ENCODE measurements around the gene KYAT1. TPM values are rescaled to one million over a fixed set of nuclear protein-coding genes. Genes with fewer than 3 reads are reported as not detected.

KYAT1 gene
- total RNA-seq, 3 donors from 2014 or later: 1.9 to 6.4 (median 2.9) TPM

- no peak for TF ChIP-seq CTCF (IDR thresholded peaks at IDR 0.05)
- intact Hi-C loops (cut with DNase I, micrococcal nuclease): no loop called here
- ATAC-seq: peak; percentile 51
- Histone ChIP-seq H3K36me3 (ENCODE audit: low read depth) (no peaks in the 10 kb centered on the region), H3K4me3 (no peak overlapping the region), H3K4me1 (ENCODE audit: low read depth) (peaks cover 2% of the 10 kb centered on the region), H3K9me3 (no peaks in the 10 kb centered on the region)
- DNase-seq: peak in 1 of 3 donors; percentile 51
Observed at GRCh38 chr9:128921881-128922763, 40.4 kb upstream of the KYAT1 start.

DNA sequence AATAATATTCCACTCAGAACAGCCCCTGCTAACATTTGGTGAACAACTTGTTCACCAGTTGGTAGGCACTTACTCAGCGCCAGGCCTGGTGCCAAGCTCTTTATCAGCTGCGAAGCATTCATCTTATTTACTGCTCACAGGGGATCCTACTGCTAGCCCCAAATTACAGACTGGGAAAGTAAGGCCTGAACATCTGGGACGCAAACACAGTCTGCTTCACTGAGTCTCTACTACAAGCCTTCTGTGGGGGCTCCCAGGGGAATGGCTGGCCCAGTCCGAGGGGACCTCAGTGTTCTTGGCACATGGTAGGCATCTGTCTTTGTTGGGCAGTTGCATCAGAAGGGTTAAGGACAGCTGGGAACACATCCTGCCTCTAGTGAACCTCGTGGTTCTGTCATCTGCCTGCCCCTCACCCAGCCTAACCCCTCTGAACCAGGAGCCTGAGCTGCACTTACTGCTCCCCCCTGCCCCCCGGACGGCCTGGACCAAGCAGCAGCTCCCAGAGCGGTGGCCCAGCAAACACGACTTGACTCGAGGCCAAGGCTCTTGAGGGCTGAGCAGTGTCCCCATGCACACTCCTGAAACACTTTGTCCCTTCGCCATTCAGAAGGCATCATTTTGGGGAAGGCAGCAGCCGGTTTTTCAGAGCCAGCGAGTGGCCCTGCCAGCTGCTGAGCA lies 38.8 kb upstream of the KYAT1 start, which contains the start of gene PHYHD1:
Gene PHYHD1 (plus strand): TSS at position 602 of the 678 bp plus-strand sequence. CDS start 1,342 bp downstream, outside the sequence.
- peaks cover 11% of the 10 kb centered on the region for H3K4me1 ChIP-seq (ENCODE audit: low read depth)
- no peak for TF ChIP-seq CTCF (IDR thresholded peaks at IDR 0.05)
- H3K4me3 ChIP-seq: no peak within 1 kb of the TSS
- no peaks in the 10 kb centered on the region for H3K9me3 ChIP-seq
- ATAC-seq (no peak), DNase-seq (no peak)
- no peaks in the 10 kb centered on the region for H3K36me3 ChIP-seq (ENCODE audit: low read depth)
- intact Hi-C loops (cut with DNase I, micrococcal nuclease): no loop called here

- H3K9me3 ChIP-seq: no peaks in the 10 kb centered on the region
- ATAC-seq: no peak
- H3K4me3 ChIP-seq: no peak overlapping the region
- H3K36me3 ChIP-seq (ENCODE audit: low read depth): no peaks in the 10 kb centered on the region
- intact Hi-C loops (cut with DNase I, micrococcal nuclease): no loop called here
- peaks cover 11% of the 10 kb centered on the region for H3K4me1 ChIP-seq (ENCODE audit: low read depth)
- TF ChIP-seq CTCF (IDR thresholded peaks at IDR 0.05): no peak
- no peak for DNase-seq
Observed at GRCh38 chr9:128919402-128920089, 37.8 kb upstream of the KYAT1 start.

GRCh38 chr9:128918921-128919320 lies 37.2 kb upstream of the KYAT1 start:
- intact Hi-C loops (cut with DNase I, micrococcal nuclease): no loop called here
- no peak for TF ChIP-seq CTCF (IDR thresholded peaks at IDR 0.05)
- DNase-seq: no peak
- ATAC-seq: no peak
- H3K4me1 ChIP-seq (ENCODE audit: low read depth): peaks cover 11% of the 10 kb centered on the region
- H3K36me3 ChIP-seq (ENCODE audit: low read depth): no peaks in the 10 kb centered on the region
- no peaks in the 10 kb centered on the region for H3K9me3 ChIP-seq
- no peak overlapping the region for H3K4me3 ChIP-seq

- Histone ChIP-seq H3K36me3 (ENCODE audit: low read depth) (no peaks in the 10 kb centered on the region), H3K4me1 (ENCODE audit: low read depth) (peaks cover 14% of the 10 kb centered on the region), H3K9me3 (no peaks in the 10 kb centered on the region), H3K4me3 (no peak overlapping the region)
- intact Hi-C loops (cut with DNase I, micrococcal nuclease): no loop called here
- no peak for TF ChIP-seq CTCF (IDR thresholded peaks at IDR 0.05)
- ATAC-seq: peak; percentile 62
- peak; percentile 58 to 66 (median 63) for DNase-seq
Observed at GRCh38 chr9:128917151-128917849, 35.5 kb upstream of the KYAT1 start.

Data from mucosa of descending colon (tissue), 3 donors.